ENCODE results near the gene SLC27A2. TPM values are rescaled to one million over a fixed set of nuclear protein-coding genes. Genes with fewer than 3 reads are reported as not detected.

SLC27A2 gene
- polyA plus RNA-seq, 4 donors, result 4.3 to 81.2 (median 11.3) TPM

DNA sequence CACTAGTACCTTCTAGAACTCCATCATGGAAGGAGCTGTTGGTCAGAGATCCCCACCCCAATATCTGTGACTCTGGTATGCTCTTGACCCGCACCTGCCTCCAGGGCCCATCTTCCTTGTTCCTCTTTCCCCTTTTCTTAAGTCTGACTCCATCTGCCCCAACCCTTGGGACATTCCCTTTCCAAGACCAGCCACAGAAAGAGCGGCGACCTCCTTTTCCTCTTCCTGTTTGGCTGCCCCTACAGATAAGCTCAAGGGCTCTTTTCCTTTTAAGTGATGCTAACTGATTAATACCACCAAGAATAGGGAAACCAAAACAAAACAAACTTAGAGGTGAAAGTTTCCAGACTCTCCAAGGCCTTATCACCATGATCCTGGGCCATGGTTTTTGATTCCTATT lies 41.0 kb upstream of the SLC27A2 start:
- DNase-seq, result no peak
- no peak for FAIRE-seq
- Histone ChIP-seq H3K36me3 (ENCODE audit: control insufficient read depth in 3 of 3, insufficient read depth in 2 of 3, low read depth in 1 of 3, low read length in 3 of 3) (no peaks in the 10 kb centered on the region), H3K4me3 (ENCODE audit: low read depth in 1 of 3, low read length in 3 of 3) (no peak overlapping the region), H3K27ac (ENCODE audit: low read depth in 1 of 3, low read length in 2 of 3) (no peak overlapping the region), H3K9me3 (ENCODE audit: control insufficient read depth in 2 of 2, insufficient read depth in 1 of 2, low read depth in 1 of 2, low read length in 1 of 2) (no peaks in the 10 kb centered on the region), H3K4me1 (ENCODE audit: control insufficient read depth in 3 of 3, insufficient read depth in 2 of 3, low read depth in 1 of 3, low read length in 2 of 3) (no peaks in the 10 kb centered on the region), H3K27me3 (ENCODE audit: control insufficient read depth in 3 of 3, insufficient read depth in 3 of 3, low read length in 3 of 3) (no peaks in the 10 kb centered on the region)
- WGBS, 3 donors, result 81 to 95% (median 87%) methylated on average over 3 of the region's 3 CpGs

DNA sequence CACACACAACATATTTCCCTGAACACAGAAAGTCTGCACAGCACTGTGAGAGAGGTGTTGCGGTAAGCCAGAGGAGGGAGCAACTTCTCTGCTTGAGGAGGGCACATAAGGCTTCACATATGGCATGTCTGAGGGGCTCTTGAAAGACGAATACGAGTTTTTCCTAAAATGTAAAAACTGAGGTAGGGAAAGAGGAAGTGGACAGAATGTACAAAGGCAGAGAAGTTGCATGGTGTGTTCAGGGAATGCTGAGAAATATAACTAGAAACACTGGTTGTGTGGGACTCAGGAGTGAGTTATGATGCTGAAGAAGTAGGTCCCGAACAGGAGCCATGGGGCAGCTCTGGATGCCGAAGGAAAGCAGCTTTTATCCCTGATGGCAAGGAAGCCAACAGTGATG lies 40.1 kb upstream of the SLC27A2 start:
- Histone ChIP-seq H3K4me1 (ENCODE audit: control insufficient read depth in 3 of 3, insufficient read depth in 2 of 3, low read depth in 1 of 3, low read length in 2 of 3) (no peaks in the 10 kb centered on the region), H3K4me3 (ENCODE audit: low read depth in 1 of 3, low read length in 3 of 3) (no peak overlapping the region), H3K27me3 (ENCODE audit: control insufficient read depth in 3 of 3, insufficient read depth in 3 of 3, low read length in 3 of 3) (no peaks in the 10 kb centered on the region), H3K27ac (ENCODE audit: low read depth in 1 of 3, low read length in 2 of 3) (no peak overlapping the region), H3K36me3 (ENCODE audit: control insufficient read depth in 3 of 3, insufficient read depth in 2 of 3, low read depth in 1 of 3, low read length in 3 of 3) (no peaks in the 10 kb centered on the region), H3K9me3 (ENCODE audit: control insufficient read depth in 2 of 2, insufficient read depth in 1 of 2, low read depth in 1 of 2, low read length in 1 of 2) (no peaks in the 10 kb centered on the region)
- WGBS, 3 donors, result 82 to 95% (median 90%) methylated on average over 5 of the region's 5 CpGs
- no peak for DNase-seq
- FAIRE-seq, result no peak

DNA sequence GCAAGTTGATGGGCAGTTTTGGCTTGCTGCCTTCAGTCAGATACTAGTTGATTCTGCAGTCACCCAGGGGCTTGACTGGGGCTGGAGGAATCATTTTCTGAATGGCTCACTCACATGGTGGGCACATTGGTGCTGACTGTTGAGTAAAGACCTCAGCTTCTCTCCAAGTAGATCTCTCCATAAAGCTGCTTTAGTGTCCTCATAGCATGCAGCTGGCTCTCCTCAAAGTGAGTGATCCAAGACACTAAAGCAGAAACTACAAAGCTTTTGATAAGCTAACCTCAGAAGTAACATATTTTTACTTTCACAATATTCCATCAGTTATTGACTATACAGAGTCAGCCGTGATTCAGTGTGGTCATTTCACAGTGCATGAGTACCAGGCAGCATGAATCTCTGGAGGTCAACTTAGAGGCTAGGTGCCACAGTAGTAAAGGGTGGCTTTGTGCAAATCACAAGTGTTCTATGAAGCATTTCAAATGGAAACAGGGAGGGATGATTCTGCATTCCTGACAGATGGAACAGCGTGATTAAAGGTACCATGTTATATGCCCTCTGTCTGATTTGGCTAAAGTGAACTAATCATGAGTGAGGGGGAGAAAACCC lies 38.6 kb upstream of the SLC27A2 start:
- no peak for FAIRE-seq
- no peaks in the 10 kb centered on the region for H3K36me3 ChIP-seq (ENCODE audit: control insufficient read depth in 3 of 3, insufficient read depth in 2 of 3, low read depth in 1 of 3, low read length in 3 of 3)
- H3K9me3 ChIP-seq (ENCODE audit: control insufficient read depth in 2 of 2, insufficient read depth in 1 of 2, low read depth in 1 of 2, low read length in 1 of 2), result no peaks in the 10 kb centered on the region
- H3K4me1 ChIP-seq (ENCODE audit: control insufficient read depth in 3 of 3, insufficient read depth in 2 of 3, low read depth in 1 of 3, low read length in 2 of 3), result no peaks in the 10 kb centered on the region
- WGBS, 3 donors, result 83 to 92% (median 88%) methylated on average over 2 of the region's 2 CpGs
- H3K27ac ChIP-seq (ENCODE audit: low read depth in 1 of 3, low read length in 2 of 3), result no peak overlapping the region
- H3K4me3 ChIP-seq (ENCODE audit: low read depth in 1 of 3, low read length in 3 of 3), result no peak overlapping the region
- H3K27me3 ChIP-seq (ENCODE audit: control insufficient read depth in 3 of 3, insufficient read depth in 3 of 3, low read length in 3 of 3), result no peaks in the 10 kb centered on the region
- DNase-seq, result no peak

DNA sequence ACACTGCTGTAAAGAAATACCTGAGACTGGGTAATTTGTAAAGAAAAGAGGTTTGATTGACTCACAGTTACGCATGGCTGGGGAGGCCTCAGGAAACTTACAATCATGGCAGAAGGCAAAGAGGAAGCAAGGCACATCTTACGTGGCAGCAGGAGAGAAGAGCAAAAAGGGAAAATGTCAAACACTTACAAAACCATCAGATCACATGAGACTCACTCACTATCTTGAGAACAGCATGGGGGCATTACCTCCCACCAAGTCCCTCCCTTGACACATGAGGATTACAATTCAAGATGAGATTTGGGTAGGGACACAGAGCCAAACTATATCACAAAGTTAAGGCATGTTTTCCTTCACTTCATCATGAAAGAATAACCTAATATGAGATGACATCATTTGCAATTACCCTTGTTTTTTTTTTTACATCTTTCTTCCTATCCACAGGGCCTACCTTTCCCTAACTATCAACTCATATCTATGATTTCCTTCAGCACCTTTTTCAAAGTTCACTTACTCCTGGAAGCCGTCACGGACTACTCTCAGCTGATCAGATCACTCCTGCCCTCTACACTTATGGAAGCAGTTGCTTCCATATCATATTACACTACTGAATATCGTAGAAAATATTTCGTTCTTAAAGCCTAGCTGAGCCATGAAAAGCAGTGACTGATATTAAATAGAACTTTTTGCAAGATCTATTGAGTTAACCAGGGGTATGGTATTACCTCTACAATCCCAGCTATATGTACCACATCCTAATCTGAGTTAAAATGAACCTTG lies 37.5 kb upstream of the SLC27A2 start:
- DNase-seq (no peak), FAIRE-seq (no peak)
- WGBS, 3 donors, result 71 to 78% (median 72%) methylated on average over 6 of the region's 6 CpGs
- no peaks in the 10 kb centered on the region for H3K9me3 ChIP-seq (ENCODE audit: control insufficient read depth in 2 of 2, insufficient read depth in 1 of 2, low read depth in 1 of 2, low read length in 1 of 2)
- H3K36me3 ChIP-seq (ENCODE audit: control insufficient read depth in 3 of 3, insufficient read depth in 2 of 3, low read depth in 1 of 3, low read length in 3 of 3), result no peaks in the 10 kb centered on the region
- no peaks in the 10 kb centered on the region for H3K27me3 ChIP-seq (ENCODE audit: control insufficient read depth in 3 of 3, insufficient read depth in 3 of 3, low read length in 3 of 3)
- H3K4me1 ChIP-seq (ENCODE audit: control insufficient read depth in 3 of 3, insufficient read depth in 2 of 3, low read depth in 1 of 3, low read length in 2 of 3), result no peaks in the 10 kb centered on the region
- H3K4me3 ChIP-seq (ENCODE audit: low read depth in 1 of 3, low read length in 3 of 3), result no peak overlapping the region
- no peak overlapping the region for H3K27ac ChIP-seq (ENCODE audit: low read depth in 1 of 3, low read length in 2 of 3)

DNA sequence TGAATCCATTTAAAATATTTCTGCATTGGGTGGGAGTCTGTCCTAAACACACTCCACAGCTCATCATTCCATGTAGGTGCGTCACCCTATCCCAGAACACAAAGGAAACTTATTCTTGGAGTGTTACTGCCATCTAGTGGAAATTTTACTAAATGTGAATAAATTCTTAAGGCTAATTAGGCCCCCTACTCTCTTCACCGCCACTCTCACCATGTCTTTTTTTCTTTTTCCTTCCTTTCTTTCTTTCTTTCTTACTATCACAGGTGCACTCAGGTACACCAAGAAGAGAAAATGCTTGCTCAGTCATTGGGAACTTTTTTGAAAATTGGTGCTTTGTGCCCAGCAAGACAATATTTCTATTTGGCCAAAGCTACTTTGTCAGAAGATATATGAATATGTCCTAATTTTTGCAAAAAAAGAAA lies 36.5 kb upstream of the SLC27A2 start:
- peak; percentile 70 to 78 for DNase-seq

DNA sequence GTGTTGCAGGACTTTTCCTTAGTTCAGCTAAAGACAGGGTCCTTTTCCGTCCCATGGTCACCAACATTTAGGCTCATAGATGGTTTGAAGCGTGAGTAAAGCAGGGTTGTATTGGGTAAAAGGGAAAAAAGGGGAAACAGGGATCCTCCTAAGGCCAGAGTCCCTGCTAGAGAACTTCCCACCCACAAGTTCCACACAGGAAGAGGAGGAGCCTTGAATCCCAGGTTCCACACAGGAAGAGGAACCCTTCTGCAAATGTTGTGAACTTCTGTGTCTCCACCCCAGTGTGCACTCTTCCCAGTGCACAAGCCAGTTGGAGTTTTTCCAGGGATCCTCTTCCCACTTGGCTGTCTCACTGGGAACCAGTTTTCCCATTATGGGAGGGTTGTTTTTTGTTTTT lies 35.4 kb upstream of the SLC27A2 start:
- Histone ChIP-seq H3K27me3 (ENCODE audit: control insufficient read depth in 3 of 3, insufficient read depth in 3 of 3, low read length in 3 of 3) (no peaks in the 10 kb centered on the region), H3K4me1 (ENCODE audit: control insufficient read depth in 3 of 3, insufficient read depth in 2 of 3, low read depth in 1 of 3, low read length in 2 of 3) (no peaks in the 10 kb centered on the region), H3K36me3 (ENCODE audit: control insufficient read depth in 3 of 3, insufficient read depth in 2 of 3, low read depth in 1 of 3, low read length in 3 of 3) (no peaks in the 10 kb centered on the region), H3K4me3 (ENCODE audit: low read depth in 1 of 3, low read length in 3 of 3) (no peak overlapping the region), H3K27ac (ENCODE audit: low read depth in 1 of 3, low read length in 2 of 3) (no peak overlapping the region), H3K9me3 (ENCODE audit: control insufficient read depth in 2 of 2, insufficient read depth in 1 of 2, low read depth in 1 of 2, low read length in 1 of 2) (no peaks in the 10 kb centered on the region)
- FAIRE-seq, result no peak
- DNase-seq, result no peak
- 83 to 91% (median 88%) methylated on average over 2 of the region's 2 CpGs for WGBS, 3 donors

More for the DNA sequence above, 36.5 kb upstream of the SLC27A2 start:
- H3K36me3 ChIP-seq (ENCODE audit: control insufficient read depth in 3 of 3, insufficient read depth in 2 of 3, low read depth in 1 of 3, low read length in 3 of 3), result no peaks in the 10 kb centered on the region
- no peaks in the 10 kb centered on the region for H3K9me3 ChIP-seq (ENCODE audit: control insufficient read depth in 2 of 2, insufficient read depth in 1 of 2, low read depth in 1 of 2, low read length in 1 of 2)
- H3K4me3 ChIP-seq (ENCODE audit: low read depth in 1 of 3, low read length in 3 of 3), result no peak overlapping the region
- peak; percentile 47 for FAIRE-seq
- no peaks in the 10 kb centered on the region for H3K4me1 ChIP-seq (ENCODE audit: control insufficient read depth in 3 of 3, insufficient read depth in 2 of 3, low read depth in 1 of 3, low read length in 2 of 3)
- no peaks in the 10 kb centered on the region for H3K27me3 ChIP-seq (ENCODE audit: control insufficient read depth in 3 of 3, insufficient read depth in 3 of 3, low read length in 3 of 3)
- no peak overlapping the region for H3K27ac ChIP-seq (ENCODE audit: low read depth in 1 of 3, low read length in 2 of 3)
- WGBS, 3 donors, result 2 to 12% (median 3%) methylated on average over 2 of the region's 2 CpGs

DNA sequence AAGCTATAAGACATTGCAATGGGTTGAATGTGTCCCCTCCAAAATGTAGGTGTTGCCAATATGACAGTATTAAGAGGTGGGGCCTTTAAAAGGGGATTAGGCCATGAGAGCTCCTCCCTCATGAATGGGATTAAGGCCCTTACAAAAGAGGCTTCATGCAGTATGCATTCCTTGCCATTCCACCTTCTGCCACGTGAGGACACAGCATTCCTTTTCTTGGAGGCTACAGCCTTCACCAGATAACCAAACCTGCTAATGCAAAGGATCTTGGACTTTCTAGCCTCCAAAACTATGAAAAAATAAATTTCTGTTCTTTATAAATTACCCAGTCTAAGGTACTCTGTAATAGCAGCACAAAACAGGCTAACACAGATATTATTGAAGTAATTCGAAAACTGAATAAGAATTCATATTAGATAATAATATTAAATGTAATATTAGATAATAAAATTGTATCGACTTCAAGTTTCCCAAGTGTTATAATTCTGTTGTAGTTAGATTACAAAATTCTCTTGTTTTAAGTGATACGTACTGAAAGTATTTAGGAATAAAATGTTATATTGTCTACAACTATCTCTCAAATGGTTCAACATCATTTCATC lies 33.5 kb upstream of the SLC27A2 start:
- no peak overlapping the region for H3K4me3 ChIP-seq (ENCODE audit: low read depth in 1 of 3, low read length in 3 of 3)
- H3K27me3 ChIP-seq (ENCODE audit: control insufficient read depth in 3 of 3, insufficient read depth in 3 of 3, low read length in 3 of 3), result no peaks in the 10 kb centered on the region
- DNase-seq (peak; percentile 66 to 68), FAIRE-seq (no peak)
- no peaks in the 10 kb centered on the region for H3K36me3 ChIP-seq (ENCODE audit: control insufficient read depth in 3 of 3, insufficient read depth in 2 of 3, low read depth in 1 of 3, low read length in 3 of 3)
- H3K27ac ChIP-seq (ENCODE audit: low read depth in 1 of 3, low read length in 2 of 3), result no peak overlapping the region
- no peaks in the 10 kb centered on the region for H3K4me1 ChIP-seq (ENCODE audit: control insufficient read depth in 3 of 3, insufficient read depth in 2 of 3, low read depth in 1 of 3, low read length in 2 of 3)
- H3K9me3 ChIP-seq (ENCODE audit: control insufficient read depth in 2 of 2, insufficient read depth in 1 of 2, low read depth in 1 of 2, low read length in 1 of 2), result no peaks in the 10 kb centered on the region
- WGBS, 3 donors, result 69 to 83% (median 77%) methylated on average over 4 of the region's 4 CpGs

DNA sequence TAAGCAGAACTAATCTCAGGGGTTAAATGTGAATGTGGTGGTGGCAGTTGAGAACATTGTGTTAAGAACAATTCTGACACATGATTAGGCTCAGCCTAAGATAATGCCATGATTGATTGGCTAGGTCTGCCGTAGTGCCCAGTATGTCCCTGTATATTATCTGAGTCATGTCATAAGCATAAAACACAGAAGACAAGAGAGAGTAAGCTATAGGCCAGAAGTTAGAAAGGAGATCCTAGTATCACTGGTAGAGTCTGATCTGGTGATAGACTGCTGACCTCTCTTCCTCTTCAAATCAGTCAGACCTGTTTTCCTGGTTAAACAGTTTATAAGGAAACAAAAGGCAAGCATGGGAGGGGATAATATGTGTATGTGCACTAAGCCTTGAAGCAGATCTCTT lies 32.9 kb upstream of the SLC27A2 start:
- H3K36me3 ChIP-seq (ENCODE audit: control insufficient read depth in 3 of 3, insufficient read depth in 2 of 3, low read depth in 1 of 3, low read length in 3 of 3), result no peaks in the 10 kb centered on the region
- FAIRE-seq, result no peak
- DNase-seq, result peak; percentile 15 to 62
- H3K4me3 ChIP-seq (ENCODE audit: low read depth in 1 of 3, low read length in 3 of 3), result no peak overlapping the region
- H3K27ac ChIP-seq (ENCODE audit: low read depth in 1 of 3, low read length in 2 of 3), result no peak overlapping the region
- H3K9me3 ChIP-seq (ENCODE audit: control insufficient read depth in 2 of 2, insufficient read depth in 1 of 2, low read depth in 1 of 2, low read length in 1 of 2), result no peaks in the 10 kb centered on the region
- 13 to 33% (median 31%) methylated on average over 1 of the region's 1 CpG for WGBS, 3 donors
- H3K27me3 ChIP-seq (ENCODE audit: control insufficient read depth in 3 of 3, insufficient read depth in 3 of 3, low read length in 3 of 3), result no peaks in the 10 kb centered on the region
- H3K4me1 ChIP-seq (ENCODE audit: control insufficient read depth in 3 of 3, insufficient read depth in 2 of 3, low read depth in 1 of 3, low read length in 2 of 3), result no peaks in the 10 kb centered on the region

Data from small intestine (tissue), 7 donors.